Osteocyte (in vitro differentiated cells): ENCODE measurements around the gene BMP7. TPM values are rescaled to one million over a fixed set of nuclear protein-coding genes. Genes with fewer than 3 reads are reported as not detected.

ENCODE experiments used
- DNase-seq: peaks from one replicate; pipeline ENCODE4 v3.0.0; 2021; ENCODE audit warnings: mixed read lengths; ENCODE audit not compliant: unreplicated experiment; ENCODE audit errors: extremely low spot score
- H3K27ac Mint-ChIP-seq: one replicate; pipeline ENCODE4 v1.8.0; 2021; ENCODE audit warnings: mild to moderate bottlenecking, mixed read lengths; ENCODE audit not compliant: unreplicated experiment
- H3K27me3 Mint-ChIP-seq: one replicate; pipeline ENCODE4 v1.8.0; 2021; ENCODE audit warnings: mixed read lengths; ENCODE audit not compliant: unreplicated experiment
- H3K36me3 Mint-ChIP-seq: one replicate; pipeline ENCODE4 v1.8.0; 2021; ENCODE audit warnings: mixed read lengths; ENCODE audit not compliant: unreplicated experiment
- H3K4me1 Mint-ChIP-seq: one replicate; pipeline ENCODE4 v1.8.0; 2021; ENCODE audit warnings: mixed read lengths; ENCODE audit not compliant: unreplicated experiment
- H3K4me3 Mint-ChIP-seq: one replicate; pipeline ENCODE4 v1.8.0; 2021; ENCODE audit warnings: mild to moderate bottlenecking, moderate library complexity, mixed read lengths; ENCODE audit not compliant: unreplicated experiment
- H3K9me3 Mint-ChIP-seq: one replicate; pipeline ENCODE4 v1.8.0; 2021; ENCODE audit warnings: mixed read lengths; ENCODE audit not compliant: unreplicated experiment
- CTCF ChIP-seq: fragments of 200-600 bp; sonication (generic); IDR thresholded peaks from 2 replicates; pipeline ENCODE4 v1.5.0; 2021; ENCODE audit warnings: antibody characterized with exemption, mild to moderate bottlenecking, moderate library complexity
- total RNA-seq: library from RNA; stranded (reverse); gene quantifications from 2 replicates; pipeline ENCODE4 v1.2.1, GENCODE V29; 2021

Gene BMP7
- total RNA-seq, 1 donor from 2014 or later, result not detected

GRCh38 chr20:57259938-57260921 lies 6.2 kb downstream of the BMP7 start:
- H3K9me3 Mint-ChIP-seq, result no peaks in the 10 kb centered on the region
- no peaks in the 10 kb centered on the region for H3K36me3 Mint-ChIP-seq
- no peak overlapping the region for H3K27ac Mint-ChIP-seq
- H3K4me3 Mint-ChIP-seq, result no peak overlapping the region
- no peak for TF ChIP-seq CTCF
- no peak for DNase-seq
- peaks cover 84% of the 10 kb centered on the region for H3K27me3 Mint-ChIP-seq
- no peaks in the 10 kb centered on the region for H3K4me1 Mint-ChIP-seq

- H3K9me3 Mint-ChIP-seq, result no peaks in the 10 kb centered on the region
- peaks cover 86% of the 10 kb centered on the region for H3K27me3 Mint-ChIP-seq
- H3K4me1 Mint-ChIP-seq, result no peaks in the 10 kb centered on the region
- no peaks in the 10 kb centered on the region for H3K36me3 Mint-ChIP-seq
- no peak for DNase-seq
- no peak for TF ChIP-seq CTCF
- no peak overlapping the region for H3K4me3 Mint-ChIP-seq
- H3K27ac Mint-ChIP-seq, result no peak overlapping the region
Measured at GRCh38 chr20:57259121-57259937, 7.1 kb downstream of the BMP7 start.

- no peak overlapping the region for H3K4me3 Mint-ChIP-seq
- DNase-seq, result no peak
- no peaks in the 10 kb centered on the region for H3K4me1 Mint-ChIP-seq
- no peak overlapping the region for H3K27ac Mint-ChIP-seq
- H3K36me3 Mint-ChIP-seq, result no peaks in the 10 kb centered on the region
- no peaks in the 10 kb centered on the region for H3K9me3 Mint-ChIP-seq
- peaks cover 78% of the 10 kb centered on the region for H3K27me3 Mint-ChIP-seq
- no peak for TF ChIP-seq CTCF
Measured at GRCh38 chr20:57257701-57258453, 8.6 kb downstream of the BMP7 start.

DNA sequence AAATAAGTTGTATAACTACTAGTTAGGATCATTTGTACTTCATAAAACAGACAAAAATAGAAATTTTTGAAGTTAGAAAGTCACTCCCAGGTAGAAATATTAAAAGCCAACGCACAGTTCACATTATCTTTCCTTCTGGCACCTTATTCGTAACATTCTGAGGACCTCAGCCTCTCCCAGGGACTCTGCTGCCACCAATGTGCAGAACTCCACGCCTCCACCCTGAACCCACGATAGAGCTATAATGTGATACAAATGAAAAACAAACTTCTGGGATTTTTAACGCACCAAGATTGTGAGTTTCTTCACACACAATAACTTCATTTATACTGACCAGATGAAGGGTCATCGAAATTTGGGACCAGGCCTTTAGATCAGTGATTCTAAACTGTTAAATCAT lies 9.5 kb downstream of the BMP7 start:
- no peak for DNase-seq
- no peaks in the 10 kb centered on the region for H3K9me3 Mint-ChIP-seq
- no peaks in the 10 kb centered on the region for H3K4me1 Mint-ChIP-seq
- TF ChIP-seq CTCF, result no peak
- no peak overlapping the region for H3K4me3 Mint-ChIP-seq
- no peak overlapping the region for H3K27ac Mint-ChIP-seq
- H3K27me3 Mint-ChIP-seq, result peaks cover 68% of the 10 kb centered on the region
- H3K36me3 Mint-ChIP-seq, result no peaks in the 10 kb centered on the region
